TTC549 (cell line): ENCODE measurements around the gene PLBD1.

Experiments used
- FAIRE-seq: peaks from 2 replicates; lab custom pipeline; 2012; peaks lifted over from hg19 to GRCh38; lab: Jason Lieb, UNC

The PLBD1 gene

GRCh38 chr12:14564336-14564959 lies 3.2 kb downstream of the PLBD1 start:
- FAIRE-seq: no peak

GRCh38 chr12:14563046-14563445 lies 4.6 kb downstream of the PLBD1 start:
- no peak for FAIRE-seq

GRCh38 chr12:14562279-14562678 lies 5.4 kb downstream of the PLBD1 start:
- FAIRE-seq: no peak

GRCh38 chr12:14561677-14562238 lies 5.9 kb downstream of the PLBD1 start:
- FAIRE-seq: no peak

- no peak for FAIRE-seq
Measured at GRCh38 chr12:14560904-14561574, 6.6 kb downstream of the PLBD1 start.

- no peak for FAIRE-seq
Measured at GRCh38 chr12:14558473-14558959, 9.2 kb downstream of the PLBD1 start.

GRCh38 chr12:14557966-14558365 lies 9.7 kb downstream of the PLBD1 start:
- no peak for FAIRE-seq

- no peak for FAIRE-seq
Measured at GRCh38 chr12:14554281-14555007, 13.2 kb downstream of the PLBD1 start.

- FAIRE-seq: no peak
Measured at GRCh38 chr12:14548609-14549008, 19.1 kb downstream of the PLBD1 start.

GRCh38 chr12:14547571-14547970 lies 20.1 kb downstream of the PLBD1 start:
- no peak for FAIRE-seq

- FAIRE-seq: no peak
Measured at GRCh38 chr12:14545144-14546124, 22.2 kb downstream of the PLBD1 start.

- FAIRE-seq: no peak
Measured at GRCh38 chr12:14540801-14541462, 26.8 kb downstream of the PLBD1 start.

GRCh38 chr12:14537088-14537487 lies 30.6 kb downstream of the PLBD1 start:
- FAIRE-seq: no peak

GRCh38 chr12:14532152-14532551 lies 35.5 kb downstream of the PLBD1 start:
- FAIRE-seq: no peak

GRCh38 chr12:14525964-14526363 lies 41.7 kb downstream of the PLBD1 start:
- no peak for FAIRE-seq

- FAIRE-seq: no peak
Measured at GRCh38 chr12:14521822-14522221, 45.9 kb downstream of the PLBD1 start.

GRCh38 chr12:14514946-14515345 lies 52.7 kb downstream of the PLBD1 start:
- FAIRE-seq: no peak

GRCh38 chr12:14514154-14514842 lies 53.4 kb downstream of the PLBD1 start:
- FAIRE-seq: no peak

- no peak for FAIRE-seq
Measured at GRCh38 chr12:14510574-14510973, 57.1 kb downstream of the PLBD1 start.
